Measurements from ENCODE around the gene MOB2.

DNA sequence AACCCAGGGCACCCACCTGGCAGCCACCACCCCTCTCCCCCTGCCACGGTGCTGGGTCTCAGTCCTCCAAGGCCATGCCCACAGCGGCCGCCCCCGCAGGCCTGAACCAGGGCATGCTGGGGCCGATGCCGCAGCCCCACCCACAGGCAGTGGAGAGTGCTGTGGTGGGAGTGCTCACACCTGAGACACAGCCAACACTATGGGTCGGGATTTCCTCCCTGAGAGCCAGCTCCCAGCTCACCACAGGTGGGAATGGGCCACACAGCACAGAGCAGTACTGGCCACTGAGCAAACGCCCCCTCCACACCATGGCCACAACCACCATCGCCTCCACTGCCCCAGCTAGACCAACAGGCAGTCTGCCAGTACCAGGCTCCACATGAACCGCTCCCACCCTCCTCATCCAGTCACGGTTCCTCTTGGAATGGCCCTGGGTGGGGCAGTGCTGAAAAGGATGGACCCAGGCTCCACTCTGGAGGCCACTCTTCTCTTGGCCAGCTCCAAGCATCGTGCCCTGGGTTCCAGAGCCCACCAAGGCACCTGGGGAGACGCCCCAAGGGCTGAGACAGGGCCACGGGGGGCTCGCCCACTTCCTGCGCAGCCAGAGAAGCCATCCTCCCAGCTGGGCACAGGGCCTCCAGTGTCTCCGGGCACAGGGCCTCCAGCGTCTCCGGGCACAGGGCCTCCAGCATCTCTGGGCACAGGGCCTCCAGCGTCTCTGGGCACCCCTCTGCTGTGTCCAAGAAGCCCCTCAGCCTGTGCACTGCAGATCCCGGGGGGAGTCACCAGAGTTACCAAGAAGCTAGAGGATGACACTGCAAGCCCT lies 14.2 kb downstream of the MOB2 start:
- TF ChIP-seq, protein P1, sequence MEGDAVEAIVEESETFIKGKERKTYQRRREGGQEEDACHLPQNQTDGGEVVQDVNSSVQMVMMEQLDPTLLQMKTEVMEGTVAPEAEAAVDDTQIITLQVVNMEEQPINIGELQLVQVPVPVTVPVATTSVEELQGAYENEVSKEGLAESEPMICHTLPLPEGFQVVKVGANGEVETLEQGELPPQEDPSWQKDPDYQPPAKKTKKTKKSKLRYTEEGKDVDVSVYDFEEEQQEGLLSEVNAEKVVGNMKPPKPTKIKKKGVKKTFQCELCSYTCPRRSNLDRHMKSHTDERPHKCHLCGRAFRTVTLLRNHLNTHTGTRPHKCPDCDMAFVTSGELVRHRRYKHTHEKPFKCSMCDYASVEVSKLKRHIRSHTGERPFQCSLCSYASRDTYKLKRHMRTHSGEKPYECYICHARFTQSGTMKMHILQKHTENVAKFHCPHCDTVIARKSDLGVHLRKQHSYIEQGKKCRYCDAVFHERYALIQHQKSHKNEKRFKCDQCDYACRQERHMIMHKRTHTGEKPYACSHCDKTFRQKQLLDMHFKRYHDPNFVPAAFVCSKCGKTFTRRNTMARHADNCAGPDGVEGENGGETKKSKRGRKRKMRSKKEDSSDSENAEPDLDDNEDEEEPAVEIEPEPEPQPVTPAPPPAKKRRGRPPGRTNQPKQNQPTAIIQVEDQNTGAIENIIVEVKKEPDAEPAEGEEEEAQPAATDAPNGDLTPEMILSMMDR (conservative IDR thresholded peaks at IDR 0.05; ENCODE audit: low read length) = no peak
- no peak for TF ChIP-seq EZH2phosphoT487 (IDR thresholded peaks at IDR 0.05; ENCODE audit: borderline replicate concordance, low read depth, low read length)
